Ishikawa (cell line): Measurements from ENCODE around the gene ZNF527.
A peak's percentile ranks its signal among the peaks of the same experiment; 100 is the strongest.

ENCODE experiments used
- CEBPB ChIP-seq: IDR thresholded peaks from 2 replicates; pipeline ENCODE4 v1.6.1; 2012
- CREB1 ChIP-seq: IDR thresholded peaks from 2 replicates; pipeline ENCODE4 v1.6.1; 2012; ENCODE audit warnings: low read depth
- EGR1 ChIP-seq: IDR thresholded peaks from 2 replicates; pipeline ENCODE4 v1.6.1; 2012
- EP300 ChIP-seq: IDR thresholded peaks from 2 replicates; pipeline ENCODE4 v1.6.1; 2012; ENCODE audit warnings: borderline replicate concordance
- FOXM1 ChIP-seq: IDR thresholded peaks from 2 replicates; pipeline ENCODE4 v1.6.1; 2012; ENCODE audit warnings: low read depth, borderline replicate concordance
- NFIC ChIP-seq: IDR thresholded peaks from 2 replicates; pipeline ENCODE4 v1.6.1; 2012
- RAD21 ChIP-seq: IDR thresholded peaks from 2 replicates; pipeline ENCODE4 v1.6.1; 2012; ENCODE audit warnings: low read depth
- TAF1 ChIP-seq: IDR thresholded peaks from 2 replicates; pipeline ENCODE4 v1.6.1; 2012; ENCODE audit warnings: low read depth, mild to moderate bottlenecking
- TCF12 ChIP-seq: IDR thresholded peaks from 2 replicates; pipeline ENCODE4 v1.6.1; 2012; ENCODE audit warnings: low read depth
- TEAD4 ChIP-seq: IDR thresholded peaks from 2 replicates; pipeline ENCODE4 v1.6.1; 2012
- YY1 ChIP-seq: IDR thresholded peaks from 2 replicates; pipeline ENCODE4 v1.6.1; 2012; ENCODE audit warnings: low read depth
- ZBTB7A ChIP-seq: IDR thresholded peaks from 2 replicates; pipeline ENCODE4 v1.6.1; 2012; ENCODE audit warnings: low read depth
- TF ChIP-seq, protein P1 (sequence below): IDR thresholded peaks from 2 replicates; pipeline ENCODE4 v1.6.1; 2012; ENCODE audit warnings: low read depth, mild to moderate bottlenecking
- TF ChIP-seq, protein P2 (sequence below): IDR thresholded peaks from 2 replicates; pipeline ENCODE4 v1.6.1; 2012
- TF ChIP-seq, protein P3 (sequence below): IDR thresholded peaks from 2 replicates; pipeline ENCODE4 v1.6.1; 2012

The ZNF527 gene

DNA sequence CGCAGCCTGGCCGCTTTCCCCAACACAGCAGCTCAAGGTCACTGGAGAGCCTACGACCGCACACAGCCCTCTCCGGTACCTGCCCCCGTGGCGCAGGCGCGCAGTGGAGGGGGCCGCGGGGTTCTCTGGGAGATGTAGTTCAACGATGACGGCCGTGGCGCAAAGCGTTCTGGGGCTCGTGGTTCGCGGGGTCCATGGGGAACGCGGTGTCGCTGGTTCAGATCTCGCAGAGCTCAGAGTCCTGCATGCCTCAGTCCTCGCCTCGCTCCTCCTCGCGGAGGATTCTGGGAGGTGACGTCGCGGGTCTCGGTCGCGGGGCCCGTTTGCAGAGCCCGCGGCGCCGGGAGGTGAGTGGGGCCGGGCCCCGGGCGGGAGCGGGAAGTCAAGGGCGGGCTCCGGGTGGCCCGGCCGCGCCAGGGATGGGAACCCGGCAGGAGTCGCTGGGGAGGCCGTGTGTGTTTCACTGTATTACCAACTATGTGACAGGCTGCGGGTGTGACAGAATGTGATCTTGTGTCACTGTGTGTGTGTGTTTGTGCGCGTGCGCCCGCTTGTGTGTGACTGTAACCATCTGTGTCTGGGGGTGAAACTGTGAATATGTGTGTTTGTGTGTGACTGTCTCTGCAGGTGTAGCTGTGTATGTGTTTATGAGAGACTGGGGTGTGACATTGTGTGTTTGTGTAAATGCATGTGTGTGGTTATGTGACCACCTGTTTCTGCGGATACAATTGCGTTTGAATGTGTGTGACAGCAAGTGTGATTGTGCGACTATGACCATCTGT lies at the start of gene ZNF527:
Gene ZNF527, plus strand, starts transcription at position 220 of the 782 bp plus-strand sequence. CDS start 3,100 bp downstream, outside the sequence.
- TF ChIP-seq TCF12 (peak; percentile 53; the same call in 1 of the 2 replicates), CEBPB (no peak), NFIC (no peak), EP300 (no peak), EGR1 (no peak), TEAD4 (no peak), CREB1 (peak; percentile 69; the same call in 1 of the 2 replicates), ZBTB7A (no peak), TAF1 (peak; percentile 38; the same call in 1 of the 2 replicates), YY1 (peak; percentile 61; the same call in 1 of the 2 replicates), RAD21 (no peak), FOXM1 (no peak)
- TF ChIP-seq, protein P1, sequence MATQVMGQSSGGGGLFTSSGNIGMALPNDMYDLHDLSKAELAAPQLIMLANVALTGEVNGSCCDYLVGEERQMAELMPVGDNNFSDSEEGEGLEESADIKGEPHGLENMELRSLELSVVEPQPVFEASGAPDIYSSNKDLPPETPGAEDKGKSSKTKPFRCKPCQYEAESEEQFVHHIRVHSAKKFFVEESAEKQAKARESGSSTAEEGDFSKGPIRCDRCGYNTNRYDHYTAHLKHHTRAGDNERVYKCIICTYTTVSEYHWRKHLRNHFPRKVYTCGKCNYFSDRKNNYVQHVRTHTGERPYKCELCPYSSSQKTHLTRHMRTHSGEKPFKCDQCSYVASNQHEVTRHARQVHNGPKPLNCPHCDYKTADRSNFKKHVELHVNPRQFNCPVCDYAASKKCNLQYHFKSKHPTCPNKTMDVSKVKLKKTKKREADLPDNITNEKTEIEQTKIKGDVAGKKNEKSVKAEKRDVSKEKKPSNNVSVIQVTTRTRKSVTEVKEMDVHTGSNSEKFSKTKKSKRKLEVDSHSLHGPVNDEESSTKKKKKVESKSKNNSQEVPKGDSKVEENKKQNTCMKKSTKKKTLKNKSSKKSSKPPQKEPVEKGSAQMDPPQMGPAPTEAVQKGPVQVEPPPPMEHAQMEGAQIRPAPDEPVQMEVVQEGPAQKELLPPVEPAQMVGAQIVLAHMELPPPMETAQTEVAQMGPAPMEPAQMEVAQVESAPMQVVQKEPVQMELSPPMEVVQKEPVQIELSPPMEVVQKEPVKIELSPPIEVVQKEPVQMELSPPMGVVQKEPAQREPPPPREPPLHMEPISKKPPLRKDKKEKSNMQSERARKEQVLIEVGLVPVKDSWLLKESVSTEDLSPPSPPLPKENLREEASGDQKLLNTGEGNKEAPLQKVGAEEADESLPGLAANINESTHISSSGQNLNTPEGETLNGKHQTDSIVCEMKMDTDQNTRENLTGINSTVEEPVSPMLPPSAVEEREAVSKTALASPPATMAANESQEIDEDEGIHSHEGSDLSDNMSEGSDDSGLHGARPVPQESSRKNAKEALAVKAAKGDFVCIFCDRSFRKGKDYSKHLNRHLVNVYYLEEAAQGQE: no peak
- TF ChIP-seq, protein P2, sequence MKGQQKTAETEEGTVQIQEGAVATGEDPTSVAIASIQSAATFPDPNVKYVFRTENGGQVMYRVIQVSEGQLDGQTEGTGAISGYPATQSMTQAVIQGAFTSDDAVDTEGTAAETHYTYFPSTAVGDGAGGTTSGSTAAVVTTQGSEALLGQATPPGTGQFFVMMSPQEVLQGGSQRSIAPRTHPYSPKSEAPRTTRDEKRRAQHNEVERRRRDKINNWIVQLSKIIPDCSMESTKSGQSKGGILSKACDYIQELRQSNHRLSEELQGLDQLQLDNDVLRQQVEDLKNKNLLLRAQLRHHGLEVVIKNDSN: peak; percentile 58
- TF ChIP-seq, protein P3, sequence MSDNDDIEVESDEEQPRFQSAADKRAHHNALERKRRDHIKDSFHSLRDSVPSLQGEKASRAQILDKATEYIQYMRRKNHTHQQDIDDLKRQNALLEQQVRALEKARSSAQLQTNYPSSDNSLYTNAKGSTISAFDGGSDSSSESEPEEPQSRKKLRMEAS: peak; percentile 91

DNA sequence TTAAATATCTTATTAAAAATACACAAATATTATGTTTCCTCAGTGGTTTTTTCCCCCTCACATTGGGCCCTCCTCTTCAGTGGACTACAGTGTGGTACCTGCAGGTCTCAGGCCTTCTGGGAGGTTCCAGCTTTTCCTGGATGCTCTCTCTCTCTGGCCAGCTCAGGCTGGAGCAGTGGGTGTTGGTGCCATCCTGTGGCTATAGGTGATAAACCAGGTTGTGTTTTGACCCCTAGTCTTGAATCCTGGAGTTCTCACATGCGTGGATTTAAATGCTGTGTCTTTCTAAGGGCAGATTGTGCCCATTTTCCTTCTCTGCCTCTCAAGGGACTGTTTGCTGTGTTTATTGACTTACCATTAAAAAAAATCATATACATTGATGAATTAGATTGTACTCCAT lies 41.2 kb upstream of the ZNF527 start:
- TF ChIP-seq, protein P1: no peak
- TF ChIP-seq EP300 (no peak), EGR1 (no peak), YY1 (no peak), TAF1 (no peak), ZBTB7A (no peak), CREB1 (no peak), RAD21 (no peak), FOXM1 (no peak), TEAD4 (no peak), TCF12 (no peak), CEBPB (no peak), NFIC (no peak)
- TF ChIP-seq, protein P2: no peak
- TF ChIP-seq, protein P3: no peak

DNA sequence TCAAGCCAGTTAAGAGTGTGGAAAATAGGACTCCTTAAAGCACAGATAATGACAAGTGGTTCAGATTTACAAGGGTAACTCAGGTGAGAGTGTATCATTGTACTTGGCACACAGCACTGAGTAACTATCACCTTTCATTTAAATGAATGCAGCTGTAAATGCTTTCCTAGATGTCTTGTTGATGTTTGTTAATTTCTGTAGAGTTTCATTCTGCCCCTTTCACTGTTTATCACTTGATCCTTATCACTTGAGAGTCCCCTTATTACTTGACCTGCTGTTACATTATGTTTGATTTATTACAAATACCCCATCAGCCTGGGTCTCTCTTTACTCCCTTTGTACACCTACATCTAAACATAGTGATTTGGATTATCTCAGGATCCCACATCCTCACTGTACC lies 38.1 kb upstream of the ZNF527 start:
- TF ChIP-seq TCF12: no peak
- TF ChIP-seq ZBTB7A: no peak
- no peak for TF ChIP-seq FOXM1
- TF ChIP-seq YY1: no peak
- TF ChIP-seq, protein P1: no peak
- TF ChIP-seq RAD21: no peak
- no peak for TF ChIP-seq CEBPB
- TF ChIP-seq, protein P3: no peak
- no peak for TF ChIP-seq EP300
- TF ChIP-seq, protein P2: no peak
- TF ChIP-seq NFIC: no peak
- no peak for TF ChIP-seq CREB1
- TF ChIP-seq TEAD4: no peak
- TF ChIP-seq EGR1: no peak
- no peak for TF ChIP-seq TAF1
